Measurements from ENCODE around the gene DNAJB2.

DNA sequence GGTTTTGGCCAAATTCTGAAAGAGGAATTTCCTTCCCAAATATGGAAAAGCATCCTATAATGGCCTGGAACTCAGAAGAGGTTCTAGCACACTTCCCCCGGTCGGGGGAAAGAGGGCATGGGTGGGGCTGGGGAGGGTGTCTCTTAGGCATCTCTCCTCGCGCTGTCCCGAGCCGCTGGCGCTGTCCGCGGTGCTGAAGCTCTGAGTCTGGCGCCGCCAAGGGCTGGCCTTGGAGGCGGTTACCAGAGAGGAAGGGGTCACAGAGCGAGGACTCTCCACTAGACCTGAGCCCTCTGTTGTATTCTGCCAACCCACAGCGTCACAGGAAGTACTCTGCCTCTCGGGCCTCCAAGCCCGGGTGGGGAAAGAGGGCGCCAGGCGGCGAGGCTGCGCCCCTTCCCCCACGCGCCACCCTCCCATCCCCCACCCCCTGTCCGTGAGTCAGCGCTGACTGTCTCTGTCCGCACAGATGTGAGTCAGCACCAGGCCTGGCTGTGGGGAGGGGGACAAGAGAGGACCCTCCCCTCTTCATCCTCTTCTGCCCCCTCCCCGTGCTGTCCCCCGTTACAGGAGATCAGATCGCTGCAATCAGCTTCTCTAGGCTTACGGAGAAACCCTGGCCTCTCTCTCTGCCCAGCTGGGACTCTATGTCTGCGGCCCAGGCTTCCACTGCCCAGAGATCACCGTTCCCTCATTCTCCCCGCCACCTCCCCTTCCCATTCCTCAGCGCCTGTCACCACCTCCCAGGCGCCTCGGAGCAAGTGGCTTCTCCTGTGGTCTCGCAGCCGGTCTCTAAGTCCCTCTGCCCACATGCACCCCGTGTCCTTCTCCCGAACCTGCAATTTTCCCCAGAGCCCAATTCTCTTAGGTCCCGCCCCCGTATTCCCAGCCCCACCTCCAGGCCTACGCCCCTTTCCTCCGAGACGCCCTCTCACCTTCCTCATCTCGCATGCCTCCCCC lies 29.3 kb downstream of the DNAJB2 start:
- TF ChIP-seq CTCF (IDR thresholded peaks at IDR 0.05; ENCODE audit: poor library complexity) (no peak), EZH2phosphoT487 (IDR thresholded peaks at IDR 0.05; ENCODE audit: low read depth, severe bottlenecking, unreplicated experiment) (no peak)

Measured in hepatocyte (in vitro differentiated cells).